ENCODE data around the gene STOX2. TPM values are rescaled to one million over a fixed set of nuclear protein-coding genes. Genes with fewer than 3 reads are reported as not detected.

Gene STOX2
- total RNA-seq, 4 donors from 2014 or later = 4.2 to 14.9 (median 10.9) TPM

- TF ChIP-seq CTCF (IDR thresholded peaks at IDR 0.05) (no peak), POLR2A (IDR thresholded peaks at IDR 0.05) (no peak)
- DNase-seq (ENCODE audit: low spot score in 2 of 2) = no peak
- 56 to 58% methylated on average over 10 of the region's 10 CpGs for WGBS, 2 donors
- no peak overlapping the region for H3K4me3 ChIP-seq (ENCODE audit: low read depth, poor library complexity, severe bottlenecking)
- intact Hi-C loops (cut with DNase I; ENCODE audit: low total_unique reads) = no loop called here
These were observed 44.4 kb upstream of the STOX2 start for GRCh38 chr4:183860731-183861130.

GRCh38 chr4:183861426-183861825 is 43.7 kb upstream of the STOX2 start:
- 96% methylated on average over 13 of the region's 13 CpGs for WGBS, 2 donors
- DNase-seq (ENCODE audit: low spot score in 2 of 2) = no peak
- no peak for TF ChIP-seq POLR2A (IDR thresholded peaks at IDR 0.05)
- TF ChIP-seq CTCF (IDR thresholded peaks at IDR 0.05) = no peak
- H3K4me3 ChIP-seq (ENCODE audit: low read depth, poor library complexity, severe bottlenecking) = no peak overlapping the region
- intact Hi-C loops (cut with DNase I; ENCODE audit: low total_unique reads) = no loop called here

GRCh38 chr4:183863155-183863825 is 41.8 kb upstream of the STOX2 start:
- intact Hi-C loops (cut with DNase I; ENCODE audit: low total_unique reads) = no loop called here
- TF ChIP-seq POLR2A (IDR thresholded peaks at IDR 0.05) = no peak
- no peak for TF ChIP-seq CTCF (IDR thresholded peaks at IDR 0.05)
- 77 to 84% methylated on average over 8 of the region's 8 CpGs for WGBS, 2 donors
- H3K4me3 ChIP-seq (ENCODE audit: low read depth, poor library complexity, severe bottlenecking) = no peak overlapping the region
- no peak for DNase-seq (ENCODE audit: low spot score in 2 of 2)

GRCh38 chr4:183867247-183867646 is 37.9 kb upstream of the STOX2 start:
- DNase-seq (ENCODE audit: low spot score in 2 of 2) = no peak
- H3K4me3 ChIP-seq (ENCODE audit: low read depth, poor library complexity, severe bottlenecking) = no peak overlapping the region
- intact Hi-C loops (cut with DNase I; ENCODE audit: low total_unique reads) = no loop called here
- 58 to 68% methylated on average over 9 of the region's 9 CpGs for WGBS, 2 donors
- no peak for TF ChIP-seq CTCF (IDR thresholded peaks at IDR 0.05)
- no peak for TF ChIP-seq POLR2A (IDR thresholded peaks at IDR 0.05)

- intact Hi-C loops (cut with DNase I; ENCODE audit: low total_unique reads) = no loop called here
- 59 to 64% methylated on average over 3 of the region's 3 CpGs for WGBS, 2 donors
- TF ChIP-seq CTCF (IDR thresholded peaks at IDR 0.05) = no peak
- TF ChIP-seq POLR2A (IDR thresholded peaks at IDR 0.05) = no peak
- no peak for DNase-seq (ENCODE audit: low spot score in 2 of 2)
- no peak overlapping the region for H3K4me3 ChIP-seq (ENCODE audit: low read depth, poor library complexity, severe bottlenecking)
These were observed 34.1 kb upstream of the STOX2 start for GRCh38 chr4:183870997-183871396.

- 67 to 68% methylated on average over 4 of the region's 4 CpGs for WGBS, 2 donors
- DNase-seq (ENCODE audit: low spot score in 2 of 2) = no peak
- intact Hi-C loops (cut with DNase I; ENCODE audit: low total_unique reads) = no loop called here
These were observed 33.5 kb upstream of the STOX2 start for GRCh38 chr4:183871581-183871980.

More at GRCh38 chr4:183871581-183871980, 33.5 kb upstream of the STOX2 start:
- no peak overlapping the region for H3K4me3 ChIP-seq (ENCODE audit: low read depth, poor library complexity, severe bottlenecking)
- TF ChIP-seq CTCF (IDR thresholded peaks at IDR 0.05) (no peak), POLR2A (IDR thresholded peaks at IDR 0.05) (no peak)
